ENCODE results near the gene ING4. TPM values are rescaled to one million over a fixed set of nuclear protein-coding genes. Genes with fewer than 3 reads are reported as not detected.

The ING4 gene
- total and polyA plus RNA-seq, 2 of the 13 experiments (the other 11 are each of a cell fraction or from before 2014, with no cell fraction given): 14.4 to 32.4 TPM

GRCh38 chr12:6688543-6688998 lies 25.7 kb upstream of the ING4 start (continued):
- TF ChIP-seq ZNF407 (CRISPR knock-in tag; IDR thresholded peaks at IDR 0.05; ENCODE audit: not compliant biosample characterization): peak; percentile 23
- TF ChIP-seq, protein P1, sequence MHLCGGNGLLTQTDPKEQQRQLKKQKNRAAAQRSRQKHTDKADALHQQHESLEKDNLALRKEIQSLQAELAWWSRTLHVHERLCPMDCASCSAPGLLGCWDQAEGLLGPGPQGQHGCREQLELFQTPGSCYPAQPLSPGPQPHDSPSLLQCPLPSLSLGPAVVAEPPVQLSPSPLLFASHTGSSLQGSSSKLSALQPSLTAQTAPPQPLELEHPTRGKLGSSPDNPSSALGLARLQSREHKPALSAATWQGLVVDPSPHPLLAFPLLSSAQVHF (CRISPR knock-in tag; IDR thresholded peaks at IDR 0.05): no peak
- TF ChIP-seq PHF20 (CRISPR knock-in tag; IDR thresholded peaks at IDR 0.05): peak; percentile 62; the same call in 1 of the 2 replicates
- TF ChIP-seq, protein P2, sequence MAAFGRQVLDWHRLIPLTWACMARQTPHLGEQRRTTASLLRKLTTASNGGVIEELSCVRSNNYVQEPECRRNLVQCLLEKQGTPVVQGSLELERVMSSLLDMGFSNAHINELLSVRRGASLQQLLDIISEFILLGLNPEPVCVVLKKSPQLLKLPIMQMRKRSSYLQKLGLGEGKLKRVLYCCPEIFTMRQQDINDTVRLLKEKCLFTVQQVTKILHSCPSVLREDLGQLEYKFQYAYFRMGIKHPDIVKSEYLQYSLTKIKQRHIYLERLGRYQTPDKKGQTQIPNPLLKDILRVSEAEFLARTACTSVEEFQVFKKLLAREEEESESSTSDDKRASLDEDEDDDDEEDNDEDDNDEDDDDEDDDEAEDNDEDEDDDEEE (CRISPR knock-in tag; IDR thresholded peaks at IDR 0.05): peak; percentile 35; the same call in 1 of the 2 replicates
- TF ChIP-seq, protein P3, sequence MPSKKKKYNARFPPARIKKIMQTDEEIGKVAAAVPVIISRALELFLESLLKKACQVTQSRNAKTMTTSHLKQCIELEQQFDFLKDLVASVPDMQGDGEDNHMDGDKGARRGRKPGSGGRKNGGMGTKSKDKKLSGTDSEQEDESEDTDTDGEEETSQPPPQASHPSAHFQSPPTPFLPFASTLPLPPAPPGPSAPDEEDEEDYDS (CRISPR knock-in tag; IDR thresholded peaks at IDR 0.05): no peak
- no peak for TF ChIP-seq ZNF367 (CRISPR knock-in tag; IDR thresholded peaks at IDR 0.05; ENCODE audit: borderline replicate concordance)
- TF ChIP-seq, protein P4, sequence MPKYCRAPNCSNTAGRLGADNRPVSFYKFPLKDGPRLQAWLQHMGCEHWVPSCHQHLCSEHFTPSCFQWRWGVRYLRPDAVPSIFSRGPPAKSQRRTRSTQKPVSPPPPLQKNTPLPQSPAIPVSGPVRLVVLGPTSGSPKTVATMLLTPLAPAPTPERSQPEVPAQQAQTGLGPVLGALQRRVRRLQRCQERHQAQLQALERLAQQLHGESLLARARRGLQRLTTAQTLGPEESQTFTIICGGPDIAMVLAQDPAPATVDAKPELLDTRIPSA (CRISPR knock-in tag; IDR thresholded peaks at IDR 0.05; ENCODE audit: borderline replicate concordance): no peak
